ENCODE results near the gene BMPR1A. TPM values are rescaled to one million over a fixed set of nuclear protein-coding genes. Genes with fewer than 3 reads are reported as not detected.

The BMPR1A gene
- polyA plus RNA-seq, 1 donor (not counting 4 experiments of a cell fraction or from before 2014, with no cell fraction given): 22.2 TPM

GRCh38 chr10:86726677-86726999 lies 29.8 kb upstream of the BMPR1A start:
- Histone ChIP-seq H4K20me1 (ENCODE audit: control insufficient read depth, extremely low read depth, insufficient read depth, low read length) (no peaks in the 10 kb centered on the region), H2AFZ (ENCODE audit: control insufficient read depth, low read length) (no peak overlapping the region), H3K27ac (ENCODE audit: control insufficient read depth, insufficient read depth, low read length) (no peak overlapping the region), H3K9me3 (ENCODE audit: control insufficient read depth, low read depth, low read length) (no peaks in the 10 kb centered on the region), H3K27me3 (ENCODE audit: control insufficient read depth, extremely low read depth, insufficient read depth, low read length) (peaks cover 4% of the 10 kb centered on the region), H3K4me3 (ENCODE audit: control insufficient read depth in 2 of 3, extremely low read depth in 1 of 3, insufficient read depth in 2 of 3, low read depth in 1 of 3, low read length in 3 of 3) (no peak overlapping the region), H3K4me1 (ENCODE audit: control insufficient read depth, extremely low read depth, insufficient read depth, low read length) (no peaks in the 10 kb centered on the region), H3K79me2 (ENCODE audit: control insufficient read depth, insufficient read depth, low read length) (no peaks in the 10 kb centered on the region), H3K9me1 (ENCODE audit: control insufficient read depth, extremely low read depth, insufficient read depth, low read length) (no peaks in the 10 kb centered on the region), H3K9ac (ENCODE audit: control insufficient read depth, extremely low read depth, insufficient read depth, low read length) (no peak overlapping the region), H3K36me3 (ENCODE audit: control insufficient read depth in 2 of 2, extremely low read depth in 1 of 2, insufficient read depth in 2 of 2, low read length in 2 of 2) (no peaks in the 10 kb centered on the region), H3K4me2 (ENCODE audit: control insufficient read depth, extremely low read depth, insufficient read depth, low read depth, low read length) (no peak overlapping the region)
- dilution Hi-C loops (cut with MboI; ENCODE audit: extremely low pct_ligation_motif_present, low sequenced_read_pairs): no loop called here
- TF ChIP-seq EZH2 (IDR thresholded peaks at IDR 0.05; ENCODE audit: low read length) (no peak), CTCF (optimal IDR thresholded peaks at IDR 0.05 in 1 of 3, IDR thresholded peaks at IDR 0.05 in 1 of 3, conservative IDR thresholded peaks at IDR 0.05 in 1 of 3; ENCODE audit: extremely low read depth in 1 of 3, insufficient read depth in 2 of 3, low read length in 3 of 3) (no peak)
- DNase-seq (ENCODE audit: low read depth, low spot score) (no peak), FAIRE-seq (no peak)

- no peaks in the 10 kb centered on the region for H3K9me3 ChIP-seq (ENCODE audit: control insufficient read depth, low read depth, low read length)
- H3K4me1 ChIP-seq (ENCODE audit: control insufficient read depth, extremely low read depth, insufficient read depth, low read length): no peaks in the 10 kb centered on the region
- no peak overlapping the region for H3K4me3 ChIP-seq (ENCODE audit: control insufficient read depth in 2 of 3, extremely low read depth in 1 of 3, insufficient read depth in 2 of 3, low read depth in 1 of 3, low read length in 3 of 3)
- DNase-seq (ENCODE audit: low read depth, low spot score) (no peak), FAIRE-seq (no peak)
- no peak overlapping the region for H3K4me2 ChIP-seq (ENCODE audit: control insufficient read depth, extremely low read depth, insufficient read depth, low read depth, low read length)
- H3K9ac ChIP-seq (ENCODE audit: control insufficient read depth, extremely low read depth, insufficient read depth, low read length): no peak overlapping the region
- no peaks in the 10 kb centered on the region for H3K36me3 ChIP-seq (ENCODE audit: control insufficient read depth in 2 of 2, extremely low read depth in 1 of 2, insufficient read depth in 2 of 2, low read length in 2 of 2)
- no peaks in the 10 kb centered on the region for H4K20me1 ChIP-seq (ENCODE audit: control insufficient read depth, extremely low read depth, insufficient read depth, low read length)
- dilution Hi-C loops (cut with MboI; ENCODE audit: extremely low pct_ligation_motif_present, low sequenced_read_pairs): no loop called here
- TF ChIP-seq CTCF (optimal IDR thresholded peaks at IDR 0.05 in 1 of 3, IDR thresholded peaks at IDR 0.05 in 1 of 3, conservative IDR thresholded peaks at IDR 0.05 in 1 of 3; ENCODE audit: extremely low read depth in 1 of 3, insufficient read depth in 2 of 3, low read length in 3 of 3) (no peak), EZH2 (IDR thresholded peaks at IDR 0.05; ENCODE audit: low read length) (no peak)
- peaks cover 4% of the 10 kb centered on the region for H3K27me3 ChIP-seq (ENCODE audit: control insufficient read depth, extremely low read depth, insufficient read depth, low read length)
- H3K79me2 ChIP-seq (ENCODE audit: control insufficient read depth, insufficient read depth, low read length): no peaks in the 10 kb centered on the region
- no peak overlapping the region for H3K27ac ChIP-seq (ENCODE audit: control insufficient read depth, insufficient read depth, low read length)
- no peak overlapping the region for H2AFZ ChIP-seq (ENCODE audit: control insufficient read depth, low read length)
- no peaks in the 10 kb centered on the region for H3K9me1 ChIP-seq (ENCODE audit: control insufficient read depth, extremely low read depth, insufficient read depth, low read length)
Measured at GRCh38 chr10:86727470-86727869, 28.9 kb upstream of the BMPR1A start.
